GM21515 (cell line): Measurements from ENCODE around the gene CCNL1.

Experiments
- ATAC-seq: cut with Tn5 transposase; IDR thresholded peaks from one replicate; pipeline ENCODE4 v1.9.1; 2021; ENCODE audit not compliant: unreplicated experiment

The CCNL1 gene

GRCh38 chr3:157126365-157126764 lies 33.6 kb downstream of the CCNL1 start:
- no peak for ATAC-seq

- ATAC-seq, result no peak
These were observed 34.8 kb downstream of the CCNL1 start for GRCh38 chr3:157125101-157125500.

DNA sequence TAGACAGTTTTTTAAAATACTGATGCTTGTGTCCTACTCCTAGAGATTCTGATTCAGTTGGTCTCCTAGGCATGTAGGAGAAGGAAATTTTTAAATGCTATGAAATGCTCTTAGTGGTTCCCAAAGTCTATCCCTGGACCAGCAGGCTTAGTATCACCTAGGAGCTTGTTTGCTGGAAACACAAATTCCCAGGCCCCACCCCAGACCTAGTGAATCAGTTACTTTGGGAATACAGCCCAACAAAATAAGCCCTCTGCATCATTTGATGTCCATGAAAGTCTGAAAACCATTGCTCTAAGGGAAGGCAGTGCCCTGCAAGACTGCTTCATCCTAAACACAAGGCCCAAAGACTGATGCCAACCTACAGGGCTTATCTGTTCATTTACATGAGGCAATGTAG lies 36.3 kb downstream of the CCNL1 start:
- no peak for ATAC-seq

- ATAC-seq, result no peak
These were observed 37.0 kb downstream of the CCNL1 start for GRCh38 chr3:157122832-157123427.

- no peak for ATAC-seq
These were observed 37.8 kb downstream of the CCNL1 start for GRCh38 chr3:157122116-157122515.

- no peak for ATAC-seq
These were observed 38.4 kb downstream of the CCNL1 start for GRCh38 chr3:157121522-157121921.

GRCh38 chr3:157120071-157120892 lies 39.7 kb downstream of the CCNL1 start:
- ATAC-seq, result no peak

DNA sequence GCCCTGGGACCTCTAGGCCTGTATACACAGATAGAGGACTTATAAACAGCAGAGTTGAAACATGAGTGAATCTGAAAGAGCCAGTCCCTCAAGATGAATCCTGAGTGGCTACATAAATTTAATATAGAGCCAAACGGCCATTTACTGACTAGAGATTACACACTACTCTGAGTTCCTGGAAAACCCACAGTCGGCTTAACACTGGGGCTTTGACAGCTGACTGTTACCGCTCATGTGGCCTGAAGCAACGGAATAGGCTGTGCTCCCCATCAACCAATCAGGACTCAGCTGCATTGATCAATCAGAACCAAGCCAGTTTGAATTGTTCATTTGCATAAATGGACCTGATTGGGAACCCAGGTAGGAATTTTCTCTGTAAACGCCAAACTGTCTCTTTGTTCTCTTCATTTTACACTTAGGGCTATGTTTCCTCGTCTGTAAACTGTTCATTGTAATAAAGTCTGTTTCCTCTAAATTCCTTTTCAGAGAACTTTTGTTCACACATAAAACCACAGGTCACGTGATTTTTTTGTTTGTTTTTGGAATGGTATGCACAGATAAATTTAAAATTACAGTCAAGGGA lies 40.5 kb downstream of the CCNL1 start:
- no peak for ATAC-seq

GRCh38 chr3:157117875-157118654 lies 41.9 kb downstream of the CCNL1 start:
- ATAC-seq, result no peak

GRCh38 chr3:157117206-157117605 lies 42.7 kb downstream of the CCNL1 start:
- ATAC-seq, result no peak

- ATAC-seq, result no peak
These were observed 43.9 kb downstream of the CCNL1 start for GRCh38 chr3:157116017-157116416.

DNA sequence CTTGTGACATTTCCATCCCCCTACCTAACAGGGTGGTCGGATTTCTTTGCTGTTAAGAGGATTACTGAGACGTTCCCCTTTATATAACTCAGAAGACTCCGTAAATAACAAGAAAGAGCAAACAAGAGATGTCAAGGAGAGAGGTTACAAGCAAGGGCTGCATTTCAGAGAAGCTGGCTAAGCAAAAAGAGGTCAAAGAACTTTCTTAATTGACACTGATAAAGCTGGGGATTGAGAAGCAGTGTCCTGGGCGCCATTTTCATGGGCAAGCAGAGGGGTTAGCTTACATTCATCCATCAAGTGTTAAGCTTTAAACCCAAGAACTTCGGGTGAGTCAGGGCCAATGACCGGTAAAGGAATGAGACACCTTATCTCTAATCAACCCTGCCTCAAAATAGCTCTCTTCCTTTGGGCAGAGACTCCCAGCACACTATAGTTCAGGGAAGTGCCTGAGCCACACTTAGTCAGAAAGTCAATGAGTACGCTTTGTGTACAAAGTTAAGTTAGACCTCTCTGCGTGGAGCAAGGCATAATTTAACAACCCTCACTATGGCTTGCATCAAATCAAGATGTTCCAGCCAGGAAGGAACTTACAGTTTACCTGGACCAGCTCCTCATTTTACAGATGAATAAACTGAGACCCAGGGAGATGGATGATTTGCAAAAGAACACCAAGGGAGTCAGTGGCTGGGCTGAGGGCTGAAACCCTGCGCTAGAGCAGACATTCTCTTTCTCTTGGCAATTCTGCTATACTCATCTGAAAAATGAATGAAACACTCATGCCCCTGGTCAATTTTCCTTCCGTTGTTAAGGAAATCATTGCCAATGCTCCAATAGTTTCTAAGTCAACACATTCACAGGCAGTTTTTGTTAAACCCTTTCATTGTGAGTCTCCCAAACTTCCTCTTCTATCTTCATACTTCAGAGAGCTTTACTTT lies 44.6 kb downstream of the CCNL1 start:
- ATAC-seq, result no peak

GRCh38 chr3:157113832-157114505 lies 46.0 kb downstream of the CCNL1 start:
- ATAC-seq, result no peak

DNA sequence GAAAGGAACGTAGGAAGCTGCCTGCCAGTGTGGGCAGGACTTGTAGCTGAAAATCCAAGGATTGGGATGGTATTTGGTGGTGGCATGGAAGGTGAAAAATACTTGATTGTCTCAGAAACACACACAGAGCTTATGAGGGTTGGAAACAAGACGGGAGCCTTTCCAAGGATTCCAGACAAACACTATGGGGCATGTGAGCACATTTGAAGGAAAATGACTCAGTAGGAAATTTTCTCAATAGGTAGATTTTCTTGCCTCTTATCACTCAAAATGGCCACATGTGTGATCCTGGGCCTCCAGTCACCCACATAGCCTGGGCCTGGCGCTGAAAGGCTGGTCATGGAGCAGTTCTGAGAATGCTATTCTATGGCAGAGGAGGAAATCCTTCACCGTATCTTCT lies 47.4 kb downstream of the CCNL1 start:
- ATAC-seq, result no peak

DNA sequence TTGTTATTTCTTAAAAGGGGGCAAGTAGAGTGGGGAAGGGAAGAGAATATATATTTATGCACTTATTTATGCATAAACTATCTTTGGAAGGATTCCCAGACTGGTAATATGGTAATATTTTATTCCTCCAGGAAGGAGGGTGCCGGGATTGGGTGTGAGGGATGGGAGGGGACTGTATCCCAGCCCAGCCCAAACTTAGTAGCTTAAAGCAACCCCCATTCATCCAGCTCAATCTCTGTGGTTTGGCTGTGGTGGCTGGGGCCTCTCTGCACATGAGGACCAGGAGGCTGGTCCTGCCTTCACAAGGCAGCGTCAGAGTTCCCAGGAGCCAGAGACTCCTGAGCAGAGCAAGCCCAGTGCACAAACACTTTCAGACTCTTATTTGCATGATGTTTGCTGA lies 48.4 kb downstream of the CCNL1 start:
- ATAC-seq, result no peak

GRCh38 chr3:157110761-157111278 lies 49.1 kb downstream of the CCNL1 start:
- no peak for ATAC-seq

DNA sequence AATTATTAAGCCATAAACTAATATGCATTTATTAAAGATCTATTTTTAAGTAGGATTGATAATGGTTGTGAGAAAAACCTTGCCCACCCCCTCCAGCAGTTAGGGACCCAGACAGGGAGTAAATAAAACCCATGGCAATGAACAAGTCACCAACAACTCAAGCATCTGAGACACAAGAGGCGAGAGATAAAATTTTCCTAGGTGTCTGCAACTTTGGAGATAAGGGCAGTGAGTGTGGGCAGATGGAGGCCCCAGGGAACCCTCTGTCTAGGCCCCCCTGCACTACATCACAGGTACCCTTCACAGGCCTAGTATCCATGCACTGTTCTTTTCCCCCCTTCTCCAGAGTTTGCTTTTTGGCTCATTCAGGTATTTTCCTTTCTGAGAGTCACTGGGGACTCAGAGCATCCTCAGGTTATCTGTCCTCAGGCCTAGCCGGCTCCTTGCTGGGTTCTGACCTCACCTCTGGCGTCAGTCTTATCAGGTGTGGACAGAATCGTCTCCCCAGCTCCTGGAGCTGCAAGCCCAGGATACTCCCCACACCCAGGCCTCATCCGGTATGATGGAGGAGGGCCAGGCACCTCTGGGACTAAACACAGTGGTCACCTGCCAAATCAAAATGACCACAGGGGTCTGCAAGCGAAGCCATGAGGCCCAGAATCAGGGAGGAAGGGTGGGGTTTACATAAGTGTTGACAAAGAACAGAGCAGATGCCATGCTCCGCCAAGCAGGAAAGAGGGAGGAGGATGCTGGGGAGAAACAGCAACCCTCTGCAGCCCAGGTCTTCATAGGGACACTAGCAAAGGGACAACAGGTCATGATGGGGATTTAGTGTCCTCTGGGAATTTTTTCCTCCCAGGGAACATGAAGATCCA lies 50.4 kb downstream of the CCNL1 start:
- ATAC-seq, result no peak

DNA sequence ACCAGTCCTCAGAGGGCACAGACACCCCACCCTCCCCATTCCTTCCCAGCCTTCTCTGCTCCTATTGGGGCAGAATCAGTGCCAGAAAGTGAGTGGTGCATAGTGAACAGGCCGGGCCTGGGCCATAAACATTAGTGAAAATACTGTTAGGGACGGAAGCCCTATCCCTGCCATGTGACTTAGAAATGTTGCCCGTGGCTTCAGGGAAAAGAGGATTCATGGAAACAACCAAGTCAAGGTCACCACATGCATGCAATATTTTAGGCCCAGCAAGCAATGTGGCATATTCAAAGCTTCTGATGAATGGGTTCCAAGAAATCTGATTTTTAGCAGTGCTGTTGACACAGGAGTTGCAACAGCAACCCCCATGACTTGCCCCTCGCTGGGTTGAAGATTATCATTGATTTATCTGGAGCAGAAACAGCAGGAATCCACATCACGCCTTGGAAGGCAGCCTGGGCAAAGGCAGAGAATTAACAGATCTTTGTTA lies 52.3 kb downstream of the CCNL1 start:
- ATAC-seq, result no peak

DNA sequence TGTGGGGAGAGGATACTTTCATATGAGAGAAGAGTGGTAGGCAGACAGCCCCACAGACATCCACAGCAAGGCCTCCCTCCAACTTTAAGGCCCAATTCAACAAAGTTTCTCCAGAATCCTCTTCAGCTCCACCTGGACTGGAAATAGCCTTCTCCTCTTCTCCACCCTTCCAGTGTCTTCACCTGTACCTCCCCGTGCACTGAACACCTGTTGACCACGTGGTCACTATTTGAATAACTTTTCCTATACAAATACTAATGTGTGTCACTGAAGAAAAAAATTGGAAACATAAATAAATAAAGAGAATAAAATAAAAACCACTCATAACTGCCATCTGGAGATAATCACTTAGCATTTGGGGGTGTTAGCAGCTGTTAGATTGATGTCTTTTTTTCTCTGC lies 52.9 kb downstream of the CCNL1 start:
- ATAC-seq, result no peak
